ENCODE measurements around the gene DEGS2.
A peak's percentile ranks its signal among the peaks of the same experiment; 100 is the strongest.
"Not testable (repeated sequence)": the region's sequence is repeated elsewhere in the genome, so short reads cannot be mapped to it uniquely, and the experiment has no call there.

DEGS2 gene

GRCh38 chr14:100159094-100159864, at the start of gene DEGS2:
Gene DEGS2, minus strand, starts transcription at chr14:100159645. Its CDS starts 58 bp downstream, at chr14:100159587.
- in situ Hi-C loops (cut with MboI; ENCODE audit: low pct_unique_long_range_greater_than_20kb, low sequenced_read_pairs): no loop called here
- DNase-seq: no peak

- DNase-seq; in situ Hi-C loops (cut with MboI; ENCODE audit: low pct_unique_long_range_greater_than_20kb, low sequenced_read_pairs): not testable (repeated sequence)
Observed at GRCh38 chr14:100208136-100208535, 48.7 kb upstream of the DEGS2 start.

GRCh38 chr14:100207588-100207987, 48.1 kb upstream of the DEGS2 start:
- DNase-seq; in situ Hi-C loops (cut with MboI; ENCODE audit: low pct_unique_long_range_greater_than_20kb, low sequenced_read_pairs): not testable (repeated sequence)

- DNase-seq; in situ Hi-C loops (cut with MboI; ENCODE audit: low pct_unique_long_range_greater_than_20kb, low sequenced_read_pairs): not testable (repeated sequence)
Observed at GRCh38 chr14:100204835-100205167, 45.4 kb upstream of the DEGS2 start.

GRCh38 chr14:100203962-100204834, 44.8 kb upstream of the DEGS2 start:
- no peak for DNase-seq
- in situ Hi-C loops (cut with MboI; ENCODE audit: low pct_unique_long_range_greater_than_20kb, low sequenced_read_pairs): no loop called here

- in situ Hi-C loops (cut with MboI; ENCODE audit: low pct_unique_long_range_greater_than_20kb, low sequenced_read_pairs): no loop called here
- DNase-seq: no peak
Observed at GRCh38 chr14:100203146-100203545, 43.7 kb upstream of the DEGS2 start.

- DNase-seq: no peak
- in situ Hi-C loops (cut with MboI; ENCODE audit: low pct_unique_long_range_greater_than_20kb, low sequenced_read_pairs): no loop called here
Observed at GRCh38 chr14:100202712-100203111, 43.3 kb upstream of the DEGS2 start.

- DNase-seq: no peak
- in situ Hi-C loops (cut with MboI; ENCODE audit: low pct_unique_long_range_greater_than_20kb, low sequenced_read_pairs): no loop called here
Observed at GRCh38 chr14:100201701-100202100, 42.3 kb upstream of the DEGS2 start.

GRCh38 chr14:100200311-100200710, 40.9 kb upstream of the DEGS2 start:
- in situ Hi-C loops (cut with MboI; ENCODE audit: low pct_unique_long_range_greater_than_20kb, low sequenced_read_pairs): no loop called here

GRCh38 chr14:100199240-100199860, 39.9 kb upstream of the DEGS2 start:
- in situ Hi-C loops (cut with MboI; ENCODE audit: low pct_unique_long_range_greater_than_20kb, low sequenced_read_pairs): no loop called here
- DNase-seq: no peak

More at GRCh38 chr14:100200311-100200710, 40.9 kb upstream of the DEGS2 start:
- DNase-seq: no peak

- in situ Hi-C loops (cut with MboI; ENCODE audit: low pct_unique_long_range_greater_than_20kb, low sequenced_read_pairs): no loop called here
- no peak for DNase-seq
Observed at GRCh38 chr14:100193417-100194357, 34.2 kb upstream of the DEGS2 start.

- in situ Hi-C loops (cut with MboI; ENCODE audit: low pct_unique_long_range_greater_than_20kb, low sequenced_read_pairs): no loop called here
- DNase-seq: peak; percentile 100
Observed at GRCh38 chr14:100192672-100193416, 33.4 kb upstream of the DEGS2 start.

GRCh38 chr14:100192250-100192671, 32.8 kb upstream of the DEGS2 start:
- in situ Hi-C loops (cut with MboI; ENCODE audit: low pct_unique_long_range_greater_than_20kb, low sequenced_read_pairs): no loop called here
- no peak for DNase-seq

GRCh38 chr14:100191584-100192249, 32.3 kb upstream of the DEGS2 start:
- in situ Hi-C loops (cut with MboI; ENCODE audit: low pct_unique_long_range_greater_than_20kb, low sequenced_read_pairs): no loop called here
- DNase-seq: no peak

- no peak for DNase-seq
- in situ Hi-C loops (cut with MboI; ENCODE audit: low pct_unique_long_range_greater_than_20kb, low sequenced_read_pairs): no loop called here
Observed at GRCh38 chr14:100190126-100190525, 30.7 kb upstream of the DEGS2 start.

- in situ Hi-C loops (cut with MboI; ENCODE audit: low pct_unique_long_range_greater_than_20kb, low sequenced_read_pairs): no loop called here
- DNase-seq: no peak
Observed at GRCh38 chr14:100188392-100189030, 29.1 kb upstream of the DEGS2 start.

GRCh38 chr14:100187247-100187833, 27.9 kb upstream of the DEGS2 start:
- in situ Hi-C loops (cut with MboI; ENCODE audit: low pct_unique_long_range_greater_than_20kb, low sequenced_read_pairs): no loop called here
- DNase-seq: no peak
